PC-3 (cell line): ENCODE data around the gene TRMO. TPM values are rescaled to one million over a fixed set of nuclear protein-coding genes. Genes with fewer than 3 reads are reported as not detected.

Experiments
- ATAC-seq: fragments of 200-7000 bp; cut with Tn5 transposase; 2 replicates; pipeline ENCODE4 v1.9.1; 2020; ENCODE audit warnings: mild to moderate bottlenecking, moderate library complexity
- BruUV-seq: library from RNA; stranded (reverse); fragments of 400-500 nt; replicated peaks from 2 replicates; lab custom pipeline; 2021; lab: Mats Ljungman, UMichigan
- CTCF ChIA-PET: fragments of 300-600 bp; sonication (Branson Sonifier 250); formaldehyde crosslinking; loops from one replicate; lab custom pipeline; 2022; ENCODE audit warnings: antibody characterized with exemption; lab: Charles Lee
- POLR2A ChIA-PET: fragments of 300-600 bp; sonication (Branson Sonifier 250); formaldehyde crosslinking; loops from one replicate; lab custom pipeline; 2022; ENCODE audit warnings: antibody characterized with exemption; ENCODE audit not compliant: unreplicated experiment; lab: Charles Lee
- DNase-seq: peaks from one replicate; pipeline ENCODE4 v3.0.0-alpha.2; 2015
- H2AFZ ChIP-seq: fragments of 300-600 bp; sonication (generic); 2 replicates; pipeline ENCODE4 v1.6.0; 2016; ENCODE audit warnings: antibody characterized with exemption, low read length
- H3F3A ChIP-seq: fragments of 300-600 bp; sonication (generic); one replicate; pipeline ENCODE4 v1.6.0; 2017; ENCODE audit warnings: antibody characterized with exemption, low read length, control low read depth, mild to moderate bottlenecking; ENCODE audit not compliant: unreplicated experiment
- H3K27ac ChIP-seq: fragments of 300-600 bp; sonication (generic); 2 replicates; pipeline ENCODE4 v1.5.1; 2016; ENCODE audit warnings: mild to moderate bottlenecking, low read length
- H3K27me3 ChIP-seq: fragments of 300-600 bp; sonication (generic); 2 replicates; pipeline ENCODE4 v1.6.1; 2016; ENCODE audit warnings: low read length, mixed read lengths
- H3K36me3 ChIP-seq: fragments of 300-600 bp; sonication (generic); 2 replicates; pipeline ENCODE4 v1.6.1; 2016; ENCODE audit warnings: low read depth, mixed run types, low read length, mixed read lengths
- H3K4me1 ChIP-seq: fragments of 300-600 bp; sonication (generic); 2 replicates; pipeline ENCODE4 v1.5.1; 2016; ENCODE audit warnings: low read length; ENCODE audit not compliant: insufficient read depth
- H3K4me2 ChIP-seq: fragments of 300-600 bp; sonication (generic); 2 replicates; pipeline ENCODE4 v1.6.0; 2016; ENCODE audit warnings: low read length
- H3K4me3 ChIP-seq: fragments of 300-600 bp; sonication (generic); 2 replicates; pipeline ENCODE4 v1.5.1; 2016; ENCODE audit warnings: mild to moderate bottlenecking, low read length, mixed read lengths
- H3K79me2 ChIP-seq: fragments of 300-600 bp; sonication (generic); 2 replicates; pipeline ENCODE4 v1.6.1; 2017; ENCODE audit warnings: low read length, mixed read lengths
- H3K9ac ChIP-seq: fragments of 300-600 bp; sonication (generic); 2 replicates; pipeline ENCODE4 v1.6.0; 2016; ENCODE audit warnings: mild to moderate bottlenecking, low read length
- H3K9me2 ChIP-seq: fragments of 300-600 bp; sonication (generic); replicated peaks from 2 replicates; pipeline ENCODE4 v1.6.1; 2016; ENCODE audit warnings: mixed run types, low read length, mixed read lengths
- H3K9me3 ChIP-seq: fragments of 300-600 bp; sonication (generic); 2 replicates; pipeline ENCODE4 v1.6.1; 2016; ENCODE audit warnings: low read length, mixed read lengths
- H4K20me1 ChIP-seq: fragments of 300-600 bp; sonication (generic); 2 replicates; pipeline ENCODE4 v1.6.1; 2016; ENCODE audit warnings: low read length, mixed read lengths
- CTCF ChIP-seq: fragments of 300-600 bp; sonication (generic); conservative IDR thresholded peaks from 2 replicates; pipeline ENCODE4 v1.5.1; 2017; ENCODE audit warnings: antibody characterized with exemption, low read depth, mild to moderate bottlenecking, low read length
- EZH2 ChIP-seq: fragments of 300-600 bp; sonication (generic); IDR thresholded peaks from one replicate; pipeline ENCODE4 v1.6.1; 2017; ENCODE audit warnings: antibody characterized with exemption, mild to moderate bottlenecking, low read length; ENCODE audit not compliant: unreplicated experiment
- EZH2phosphoT487 ChIP-seq: fragments of 300-600 bp; sonication (generic); IDR thresholded peaks from 2 replicates; pipeline ENCODE4 v1.6.1; 2018; ENCODE audit warnings: mild to moderate bottlenecking, antibody characterized with exemption, low read length, borderline replicate concordance
- intact Hi-C: fragments of 100-400 bp; cut with micrococcal nuclease; formaldehyde crosslinking; loops from 2 replicates; pipeline ENCODE4 v1.9.0; 2023
- total RNA-seq: library from RNA; depleted of rRNA; stranded (reverse); fragments of >200 nt; gene quantifications from 2 replicates; pipeline ENCODE4 v1.2.3, GENCODE V29; 2014

Gene TRMO
- total RNA-seq, 1 experiment from 2014 or later: 14.3 TPM

GRCh38 chr9:97859346-97859745, 63.0 kb downstream of the TRMO start:
- CTCF ChIA-PET: no interaction called here

GRCh38 chr9:97858826-97859225, 63.5 kb downstream of the TRMO start:
- ChIA-PET CTCF (no interaction called here), POLR2A (no interaction called here)
- Histone ChIP-seq H3K4me1 (no peaks in the 10 kb centered on the region), H3K36me3 (no peaks in the 10 kb centered on the region), H3K9me2 (no peaks in the 10 kb centered on the region), H3K9ac (no peak overlapping the region), H3F3A (no peaks in the 10 kb centered on the region), H4K20me1 (no peaks in the 10 kb centered on the region), H3K79me2 (no peaks in the 10 kb centered on the region), H2AFZ (no peak overlapping the region), H3K9me3 (no peaks in the 10 kb centered on the region), H3K4me3 (no peak overlapping the region), H3K27ac (no peak overlapping the region), H3K4me2 (no peak overlapping the region), H3K27me3 (no peaks in the 10 kb centered on the region)
- DNase-seq (no peak), ATAC-seq (no peak)
- BruUV-seq: no TSS peak
- intact Hi-C loops: no loop called here
- TF ChIP-seq EZH2 (no peak), CTCF (no peak), EZH2phosphoT487 (no peak)

More at GRCh38 chr9:97859346-97859745, 63.0 kb downstream of the TRMO start:
- Histone ChIP-seq H3K9me2 (no peaks in the 10 kb centered on the region), H3K4me2 (no peak overlapping the region), H4K20me1 (no peaks in the 10 kb centered on the region), H3K9ac (no peak overlapping the region), H3K27ac (no peak overlapping the region), H2AFZ (no peak overlapping the region), H3K4me1 (no peaks in the 10 kb centered on the region), H3K36me3 (no peaks in the 10 kb centered on the region), H3F3A (no peaks in the 10 kb centered on the region), H3K79me2 (no peaks in the 10 kb centered on the region), H3K4me3 (no peak overlapping the region), H3K9me3 (no peaks in the 10 kb centered on the region), H3K27me3 (no peaks in the 10 kb centered on the region)
- DNase-seq (no peak), ATAC-seq (no peak)
- POLR2A ChIA-PET: no interaction called here
- TF ChIP-seq CTCF (no peak), EZH2 (no peak), EZH2phosphoT487 (no peak)
- no TSS peak for BruUV-seq
- intact Hi-C loops: no loop called here

- Histone ChIP-seq H3K27me3 (no peaks in the 10 kb centered on the region), H3K79me2 (no peaks in the 10 kb centered on the region), H3K9me2 (no peaks in the 10 kb centered on the region), H3K9me3 (no peaks in the 10 kb centered on the region), H3K36me3 (no peaks in the 10 kb centered on the region), H3K4me3 (no peak overlapping the region), H3F3A (no peaks in the 10 kb centered on the region), H4K20me1 (no peaks in the 10 kb centered on the region), H3K4me1 (no peaks in the 10 kb centered on the region), H2AFZ (no peak overlapping the region), H3K9ac (no peak overlapping the region), H3K27ac (no peak overlapping the region), H3K4me2 (no peak overlapping the region)
- no peak for DNase-seq
- intact Hi-C loops: no loop called here
- TF ChIP-seq EZH2 (no peak), CTCF (no peak), EZH2phosphoT487 (no peak)
- ATAC-seq: no peak
- BruUV-seq: no TSS peak
- ChIA-PET POLR2A (no interaction called here), CTCF (no interaction called here)
Observed at GRCh38 chr9:97858393-97858713, 63.9 kb downstream of the TRMO start.
